Measurements from ENCODE around the gene ART3.
A peak's percentile ranks its signal among the peaks of the same experiment; 100 is the strongest.

Gene ART3

GRCh38 chr4:76148142-76148865, 73.8 kb downstream of the ART3 start, which contains the start of gene NUP54:
TSS of gene NUP54 (minus strand) at chr4:76148397. CDS start at chr4:76148374, 23 bp downstream.
- DNase-seq: peak; percentile 98
- TF ChIP-seq POLR2A (IDR thresholded peaks at IDR 0.05; ENCODE audit: low read length) (peak; percentile 95), GATA1 (IDR thresholded peaks at IDR 0.05; ENCODE audit: low read depth, low read length) (no peak)

- no peak for TF ChIP-seq POLR2A (IDR thresholded peaks at IDR 0.05; ENCODE audit: low read length)
- TF ChIP-seq GATA1 (IDR thresholded peaks at IDR 0.05; ENCODE audit: low read depth, low read length): no peak
- DNase-seq: no peak
Measured at GRCh38 chr4:76153356-76153755, 78.8 kb downstream of the ART3 start.

- DNase-seq: no peak
Measured at GRCh38 chr4:76155979-76156378, 81.5 kb downstream of the ART3 start.

GRCh38 chr4:76156635-76157034, 82.1 kb downstream of the ART3 start:
- peak in 1 of 2 experiments; percentile 31 for DNase-seq
- TF ChIP-seq POLR2A (IDR thresholded peaks at IDR 0.05; ENCODE audit: low read length): no peak
- no peak for TF ChIP-seq GATA1 (IDR thresholded peaks at IDR 0.05; ENCODE audit: low read depth, low read length)

More at GRCh38 chr4:76155979-76156378, 81.5 kb downstream of the ART3 start:
- TF ChIP-seq POLR2A (IDR thresholded peaks at IDR 0.05; ENCODE audit: low read length) (no peak), GATA1 (IDR thresholded peaks at IDR 0.05; ENCODE audit: low read depth, low read length) (no peak)

GRCh38 chr4:76160355-76160754, 85.8 kb downstream of the ART3 start:
- DNase-seq: no peak
- TF ChIP-seq POLR2A (IDR thresholded peaks at IDR 0.05; ENCODE audit: low read length): no peak
- TF ChIP-seq GATA1 (IDR thresholded peaks at IDR 0.05; ENCODE audit: low read depth, low read length): no peak
